Activated T-helper 17 cell treated with anti-CD3 and anti-CD28 coated beads, Interleukin-2, amount 50 U/mL, for 72 hours (primary cell): ENCODE data around the gene CCDC149. TPM values are rescaled to one million over a fixed set of nuclear protein-coding genes. Genes with fewer than 3 reads are reported as not detected.

Source experiments
- ATAC-seq: fragments of 150-1000 bp; cut with Tn5 transposase; replicated peaks from 2 replicates; pipeline ENCODE4 v1.10.0; 2021; ENCODE audit warnings: mild to moderate bottlenecking, moderate library complexity
- H3K27ac Mint-ChIP-seq: one replicate; pipeline ENCODE4 v1.8.0; 2022; ENCODE audit warnings: mixed read lengths
- H3K27me3 Mint-ChIP-seq: one replicate; pipeline ENCODE4 v1.8.0; 2022; ENCODE audit warnings: mixed read lengths
- H3K36me3 Mint-ChIP-seq: one replicate; pipeline ENCODE4 v1.8.0; 2022; ENCODE audit warnings: low read depth, mild to moderate bottlenecking, mixed read lengths
- H3K4me1 Mint-ChIP-seq: one replicate; pipeline ENCODE4 v1.8.0; 2022; ENCODE audit warnings: mixed read lengths
- H3K4me3 Mint-ChIP-seq: one replicate; pipeline ENCODE4 v1.8.0; 2022; ENCODE audit warnings: mild to moderate bottlenecking, mixed read lengths
- H3K9me3 Mint-ChIP-seq: one replicate; pipeline ENCODE4 v1.8.0; 2022; ENCODE audit warnings: mixed read lengths
- total RNA-seq, 2 donors: library from RNA; stranded (reverse); gene quantifications; one replicate each; pipeline ENCODE4 v1.2.3, GENCODE V29; 2022

Gene CCDC149
- total RNA-seq, result not detected

DNA sequence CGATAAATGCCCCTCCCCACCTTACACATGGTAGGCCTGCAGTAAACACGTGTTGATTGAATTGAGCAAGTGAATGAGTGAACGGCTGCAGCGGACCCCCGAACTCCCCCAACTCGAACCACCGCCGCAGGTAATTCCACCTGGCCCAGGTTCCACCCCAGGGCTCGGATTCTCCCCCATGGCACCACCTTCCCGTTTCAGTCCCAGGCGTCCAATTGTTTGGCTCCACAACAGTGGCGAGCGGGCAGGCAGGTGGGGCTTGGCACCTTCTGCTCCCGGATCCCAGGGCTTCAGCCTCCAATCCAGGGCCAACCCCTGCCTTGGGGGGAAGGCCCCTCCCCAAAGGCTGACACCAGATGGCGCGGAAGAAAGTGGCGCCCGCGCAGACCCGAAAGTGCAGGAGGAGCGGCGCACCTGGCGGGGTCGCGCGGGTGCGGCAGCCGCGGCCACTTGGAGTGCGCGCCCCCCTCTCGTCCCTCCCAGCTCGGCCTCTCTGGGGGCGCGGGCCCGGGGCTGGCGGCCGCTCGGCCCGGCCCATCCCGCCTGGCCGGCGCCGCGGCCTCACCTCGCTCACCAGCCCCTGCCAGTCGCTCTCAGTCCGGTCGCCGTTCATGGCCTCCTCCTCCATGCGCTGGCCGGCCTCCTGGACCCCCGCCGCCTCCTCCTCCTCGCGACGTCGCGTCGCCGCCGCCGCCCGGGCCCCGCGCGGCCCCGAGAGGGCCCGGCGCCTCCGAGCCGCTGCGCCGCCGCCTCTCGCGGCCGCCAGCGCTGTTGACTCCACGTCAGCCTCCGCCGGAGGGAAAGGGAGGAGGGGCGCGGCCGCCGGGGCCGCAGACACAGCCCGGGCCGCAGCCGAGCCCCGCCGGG lies at the start of gene CCDC149:
TSS of gene CCDC149 (minus strand) at position 791 of the 867 bp plus-strand sequence. CDS start at position 613, 178 bp downstream.
- Mint-ChIP-seq H3K36me3 (no peaks in the 10 kb centered on the region), H3K27me3 (peaks cover 38% of the 10 kb centered on the region), H3K4me1 (no peaks in the 10 kb centered on the region), H3K4me3 (no peak within 1 kb of the TSS), H3K27ac (no peak within 1 kb of the TSS), H3K9me3 (peaks cover 16% of the 10 kb centered on the region)
- no peak for ATAC-seq

DNA sequence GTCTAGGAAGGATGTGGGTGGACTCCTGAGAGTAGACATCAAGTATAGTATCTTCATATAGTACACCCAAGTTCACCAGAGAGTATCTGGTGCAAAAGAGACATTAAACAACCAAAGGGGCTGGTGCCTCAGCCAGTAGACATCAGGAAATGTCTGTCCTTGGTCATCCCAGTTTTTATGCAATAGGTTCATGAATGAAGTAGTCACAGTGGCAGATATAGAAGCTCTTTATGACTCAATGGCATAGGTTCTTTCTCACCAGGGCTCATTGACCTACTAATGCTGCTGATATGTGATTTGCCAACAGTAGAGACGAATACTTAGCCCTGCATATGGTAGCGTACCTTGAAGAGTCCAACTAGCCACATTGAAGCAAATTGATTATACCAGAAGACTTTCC lies 45.0 kb upstream of the CCDC149 start:
- Mint-ChIP-seq H3K4me1 (no peaks in the 10 kb centered on the region), H3K4me3 (no peak overlapping the region), H3K36me3 (no peaks in the 10 kb centered on the region), H3K27me3 (peaks cover 5% of the 10 kb centered on the region), H3K27ac (no peak overlapping the region), H3K9me3 (peaks cover 5% of the 10 kb centered on the region)
- no peak for ATAC-seq

DNA sequence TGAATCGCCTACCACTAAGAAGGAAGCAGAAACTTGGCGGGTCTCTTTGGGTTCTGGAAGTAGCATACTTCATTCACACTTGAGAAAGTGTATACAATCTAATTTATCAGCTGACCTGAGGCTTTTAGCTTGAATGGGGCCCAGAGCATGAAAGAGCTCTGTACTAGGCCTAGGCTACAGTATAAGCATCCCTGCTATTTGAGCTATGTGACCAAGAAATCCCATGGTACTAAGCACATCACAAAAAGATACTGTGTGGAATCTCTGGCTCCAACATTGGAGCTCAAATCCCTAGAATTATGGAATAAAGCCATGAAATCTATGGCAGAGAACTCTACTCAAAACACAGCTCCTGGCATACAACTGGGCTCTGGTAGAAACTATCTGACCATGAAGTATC lies 43.9 kb upstream of the CCDC149 start:
- ATAC-seq, result no peak
- no peak overlapping the region for H3K27ac Mint-ChIP-seq
- no peak overlapping the region for H3K4me3 Mint-ChIP-seq
- no peaks in the 10 kb centered on the region for H3K36me3 Mint-ChIP-seq
- H3K27me3 Mint-ChIP-seq, result peaks cover 5% of the 10 kb centered on the region
- no peaks in the 10 kb centered on the region for H3K4me1 Mint-ChIP-seq
- peaks cover 5% of the 10 kb centered on the region for H3K9me3 Mint-ChIP-seq

DNA sequence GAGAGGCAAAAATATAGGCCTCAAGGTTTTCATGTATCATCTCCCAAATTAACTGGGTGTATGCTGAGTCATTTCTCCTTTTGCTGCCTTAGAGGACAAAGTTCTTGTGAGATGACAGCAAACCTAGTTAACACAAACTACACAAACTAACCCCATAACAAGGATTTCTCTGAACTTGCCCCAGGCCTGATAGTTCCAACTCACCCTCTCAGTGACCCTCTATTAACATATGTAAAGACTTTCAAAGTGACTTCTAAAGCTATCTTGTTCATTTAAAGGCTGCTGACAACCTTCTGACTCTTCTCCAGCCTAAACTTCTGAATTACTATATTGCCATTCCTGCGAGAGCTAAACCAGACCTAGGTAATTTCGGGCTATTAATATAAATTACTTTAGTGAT lies 43.2 kb upstream of the CCDC149 start:
- ATAC-seq, result no peak
- no peaks in the 10 kb centered on the region for H3K4me1 Mint-ChIP-seq
- peaks cover 5% of the 10 kb centered on the region for H3K9me3 Mint-ChIP-seq
- H3K27me3 Mint-ChIP-seq, result peaks cover 5% of the 10 kb centered on the region
- H3K27ac Mint-ChIP-seq, result no peak overlapping the region
- no peaks in the 10 kb centered on the region for H3K36me3 Mint-ChIP-seq
- H3K4me3 Mint-ChIP-seq, result no peak overlapping the region

DNA sequence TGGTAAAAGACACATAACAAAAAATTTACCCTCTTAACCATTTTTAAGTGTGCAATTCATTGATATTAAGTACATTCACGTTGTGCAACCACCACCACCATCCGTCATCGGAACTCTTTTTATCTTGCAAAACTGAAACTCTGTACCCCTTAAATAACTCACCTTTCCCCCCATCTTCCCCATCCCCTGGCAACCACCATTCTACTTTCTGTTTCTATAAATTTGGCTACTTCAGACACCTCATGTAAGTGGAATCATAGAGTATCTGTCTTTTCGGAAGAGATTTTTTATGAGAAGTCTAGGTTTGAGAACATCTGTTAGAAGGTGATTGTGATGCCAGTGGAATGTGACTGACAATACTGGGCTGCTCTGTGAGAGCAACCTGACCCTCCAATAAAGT lies 39.8 kb upstream of the CCDC149 start:
- Mint-ChIP-seq H3K9me3 (peaks cover 5% of the 10 kb centered on the region), H3K27ac (no peak overlapping the region), H3K4me3 (no peak overlapping the region)

DNA sequence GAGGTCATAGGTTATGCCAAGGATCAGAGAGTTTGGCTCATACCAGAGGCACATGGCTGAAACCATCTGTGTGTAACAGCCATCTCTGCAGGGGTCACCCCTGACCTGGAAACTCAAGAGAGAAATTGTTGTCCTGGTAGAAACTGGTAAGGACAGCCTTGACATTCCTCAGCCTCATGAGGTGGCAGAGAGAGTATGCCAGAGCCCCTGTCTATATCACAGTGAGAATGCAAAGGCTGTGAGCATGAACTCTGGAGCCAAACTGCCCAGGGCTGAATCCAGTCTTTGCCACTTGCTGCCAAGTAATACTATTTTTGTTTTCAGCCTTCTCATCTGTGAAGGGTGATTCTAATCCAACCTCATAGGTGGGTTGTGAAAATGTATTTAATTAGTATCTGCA lies 37.1 kb upstream of the CCDC149 start:
- Mint-ChIP-seq H3K4me3 (no peak overlapping the region), H3K4me1 (no peaks in the 10 kb centered on the region), H3K27me3 (peaks cover 5% of the 10 kb centered on the region), H3K36me3 (no peaks in the 10 kb centered on the region), H3K27ac (no peak overlapping the region), H3K9me3 (peaks cover 5% of the 10 kb centered on the region)
- no peak for ATAC-seq

More for the DNA sequence above, 39.8 kb upstream of the CCDC149 start:
- Mint-ChIP-seq H3K4me1 (no peaks in the 10 kb centered on the region), H3K36me3 (no peaks in the 10 kb centered on the region), H3K27me3 (peaks cover 5% of the 10 kb centered on the region)
- ATAC-seq, result no peak

DNA sequence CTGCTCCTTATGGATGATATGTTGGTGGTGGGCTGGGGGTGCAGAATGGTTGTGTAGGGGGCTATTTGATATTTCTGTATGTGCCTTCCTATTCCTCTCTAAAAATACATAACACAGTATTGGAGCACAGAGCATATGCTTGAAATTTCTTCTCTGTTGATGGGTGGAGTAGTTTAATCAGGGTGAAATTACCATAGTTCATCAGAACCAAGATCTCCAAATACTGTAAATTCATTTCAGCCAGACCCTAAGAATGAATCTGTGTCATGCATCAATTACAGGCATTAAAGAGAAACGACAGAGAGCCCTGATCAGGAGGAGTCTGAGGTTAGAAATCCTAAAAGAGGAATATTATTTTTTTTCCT lies 25.1 kb upstream of the CCDC149 start:
- H3K36me3 Mint-ChIP-seq, result no peaks in the 10 kb centered on the region

DNA sequence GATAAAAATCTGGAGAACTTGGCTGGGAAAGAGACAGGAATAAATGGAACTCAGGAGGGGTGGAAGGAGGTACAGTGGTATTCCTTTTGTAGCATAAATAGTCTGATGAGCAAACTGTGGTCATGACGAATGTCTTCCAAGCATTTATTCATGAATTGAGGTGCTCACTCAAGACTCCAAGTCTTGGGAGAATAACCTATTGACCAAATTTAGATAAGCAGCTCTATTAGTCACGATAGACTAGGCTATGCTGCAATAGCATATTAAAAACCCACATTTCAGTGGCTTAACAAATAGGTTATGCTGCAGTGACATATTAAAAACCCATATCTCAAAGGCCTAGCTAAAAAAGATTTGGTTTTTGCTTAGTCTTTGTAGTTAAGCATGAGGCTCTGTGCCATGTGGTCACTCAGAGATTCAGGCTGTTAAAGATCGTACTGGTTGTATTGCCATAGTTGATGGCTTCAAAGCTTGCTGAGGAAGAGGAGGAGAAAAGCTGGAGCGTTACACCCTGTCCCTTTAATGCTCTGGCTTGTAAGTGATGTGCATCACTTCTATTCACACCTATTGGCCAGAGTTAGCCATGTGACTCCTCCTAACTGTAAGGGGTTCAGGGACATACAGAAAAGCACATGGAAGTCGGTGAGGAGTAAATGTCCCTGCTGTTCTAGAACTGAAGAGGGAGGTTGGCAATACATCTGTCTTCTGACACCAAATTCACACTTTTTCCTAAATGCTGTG lies 24.5 kb upstream of the CCDC149 start:
- no peak for ATAC-seq
- peaks cover 15% of the 10 kb centered on the region for H3K9me3 Mint-ChIP-seq
- H3K27me3 Mint-ChIP-seq, result peaks cover 12% of the 10 kb centered on the region
- no peaks in the 10 kb centered on the region for H3K4me1 Mint-ChIP-seq
- no peaks in the 10 kb centered on the region for H3K36me3 Mint-ChIP-seq
- no peak overlapping the region for H3K27ac Mint-ChIP-seq
- H3K4me3 Mint-ChIP-seq, result no peak overlapping the region

More for the DNA sequence above, 25.1 kb upstream of the CCDC149 start:
- Mint-ChIP-seq H3K4me1 (no peaks in the 10 kb centered on the region), H3K9me3 (peaks cover 15% of the 10 kb centered on the region), H3K27me3 (peaks cover 12% of the 10 kb centered on the region), H3K27ac (no peak overlapping the region), H3K4me3 (no peak overlapping the region)
- no peak for ATAC-seq

DNA sequence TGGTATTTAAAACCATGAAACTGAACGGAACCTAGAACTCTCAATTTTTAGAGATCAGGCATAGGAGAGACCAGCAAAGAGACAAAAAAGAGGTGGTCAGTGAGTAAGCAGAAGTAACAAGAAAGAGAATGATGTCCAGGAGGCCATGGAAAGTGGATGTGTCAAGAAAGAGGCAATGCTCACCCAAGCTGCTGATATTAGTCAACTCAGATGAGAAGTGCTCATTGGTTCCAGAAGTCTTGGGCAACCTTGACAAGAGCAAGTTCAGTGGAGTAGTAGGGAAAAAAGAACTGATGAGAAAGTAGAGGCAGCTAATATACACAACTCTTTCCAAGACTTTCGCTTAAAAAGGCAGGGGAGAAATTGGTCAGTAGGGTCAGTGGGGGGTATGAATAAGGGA lies 23.0 kb upstream of the CCDC149 start:
- no peak for ATAC-seq
- no peaks in the 10 kb centered on the region for H3K36me3 Mint-ChIP-seq

DNA sequence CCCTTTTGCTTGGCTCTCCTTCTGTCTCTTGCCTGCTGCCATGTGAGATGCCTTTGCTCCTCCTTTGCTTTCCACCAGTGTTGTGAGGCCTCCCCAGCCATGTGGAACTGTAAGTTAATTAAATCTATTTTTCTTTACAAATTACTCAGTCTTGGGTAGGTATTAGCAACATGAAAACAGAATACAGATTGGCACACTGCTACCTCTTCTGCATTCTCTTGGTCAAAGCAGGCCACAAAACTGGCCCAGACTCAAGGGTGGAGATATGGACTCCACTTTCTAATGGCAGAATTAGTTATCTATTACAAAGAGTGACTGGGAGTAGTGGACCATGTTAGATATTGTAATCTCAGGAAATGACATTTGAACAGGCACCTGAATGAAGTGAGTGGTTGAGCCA lies 21.5 kb upstream of the CCDC149 start:
- peaks cover 15% of the 10 kb centered on the region for H3K9me3 Mint-ChIP-seq
- no peaks in the 10 kb centered on the region for H3K4me1 Mint-ChIP-seq
- peaks cover 19% of the 10 kb centered on the region for H3K27me3 Mint-ChIP-seq
- H3K4me3 Mint-ChIP-seq, result no peak overlapping the region
- H3K36me3 Mint-ChIP-seq, result no peaks in the 10 kb centered on the region
- ATAC-seq, result no peak
- no peak overlapping the region for H3K27ac Mint-ChIP-seq

More for the DNA sequence above, 23.0 kb upstream of the CCDC149 start:
- no peaks in the 10 kb centered on the region for H3K4me1 Mint-ChIP-seq
- H3K27ac Mint-ChIP-seq, result no peak overlapping the region
- peaks cover 15% of the 10 kb centered on the region for H3K9me3 Mint-ChIP-seq
- H3K27me3 Mint-ChIP-seq, result peaks cover 13% of the 10 kb centered on the region
- H3K4me3 Mint-ChIP-seq, result no peak overlapping the region

DNA sequence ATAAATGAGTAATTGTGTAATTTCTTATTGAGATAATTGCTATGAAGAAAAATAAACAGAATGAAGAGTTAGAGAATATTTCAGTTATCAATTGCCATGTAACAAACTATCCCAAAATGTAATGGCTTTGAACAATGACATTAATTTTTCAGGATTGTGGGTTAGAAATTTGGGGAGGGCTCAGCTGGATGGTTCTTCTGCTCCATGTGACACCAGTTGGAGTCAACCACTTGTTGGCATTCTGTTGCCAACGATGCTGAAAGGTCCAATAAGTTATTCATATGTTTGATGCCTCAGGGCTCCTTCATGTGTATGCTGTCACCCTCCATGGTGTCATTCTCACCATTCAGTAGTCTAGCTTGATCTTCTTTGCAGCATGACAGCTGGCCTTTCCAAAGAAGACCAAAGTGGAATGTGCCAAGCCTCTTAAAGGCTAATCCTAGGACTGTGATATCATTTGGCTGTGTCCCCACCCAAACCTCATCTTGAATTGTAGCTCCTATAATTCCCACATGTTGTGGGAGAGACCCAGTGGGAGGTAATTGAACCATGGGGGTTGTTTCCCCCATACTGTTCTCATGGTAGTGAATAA lies 20.9 kb upstream of the CCDC149 start:
- Mint-ChIP-seq H3K4me1 (no peaks in the 10 kb centered on the region), H3K27ac (no peak overlapping the region), H3K4me3 (no peak overlapping the region), H3K27me3 (peaks cover 20% of the 10 kb centered on the region), H3K36me3 (no peaks in the 10 kb centered on the region), H3K9me3 (peaks cover 15% of the 10 kb centered on the region)
- ATAC-seq, result no peak

DNA sequence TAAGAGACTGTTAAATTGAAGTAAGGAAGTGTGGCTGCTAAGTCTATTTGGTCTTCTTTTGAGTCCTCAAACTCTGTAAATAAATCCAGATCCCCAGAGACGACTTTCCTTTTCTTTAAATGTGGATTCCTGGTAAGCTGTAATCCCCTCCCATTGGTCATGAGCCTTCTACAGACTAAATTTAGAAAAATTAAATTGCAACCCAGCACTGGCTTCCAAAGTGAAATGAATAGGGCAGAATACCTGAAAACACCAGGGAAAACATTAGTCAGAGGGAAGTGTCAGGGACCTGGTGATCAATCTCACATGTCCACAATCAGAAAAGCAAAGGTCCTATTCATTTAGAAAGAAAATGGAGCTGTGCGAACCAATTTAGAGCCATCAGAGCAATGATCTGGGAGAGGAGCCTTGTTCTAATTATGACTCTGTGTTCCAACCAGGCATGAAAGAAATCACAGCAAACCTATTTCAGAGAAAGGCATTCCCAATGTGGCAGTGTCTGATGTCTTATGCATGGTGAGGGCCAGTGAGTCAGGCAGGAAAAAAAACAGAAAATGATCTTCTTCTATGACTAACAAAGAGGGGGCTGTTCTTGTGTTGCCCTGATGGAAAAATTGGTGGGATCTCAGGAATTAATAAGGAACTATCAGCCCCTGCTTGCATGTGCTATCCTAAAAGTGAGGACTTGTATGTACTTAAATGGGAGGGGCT lies 19.8 kb upstream of the CCDC149 start:
- no peak overlapping the region for H3K4me3 Mint-ChIP-seq
- no peak overlapping the region for H3K27ac Mint-ChIP-seq
- ATAC-seq, result no peak
- peaks cover 21% of the 10 kb centered on the region for H3K27me3 Mint-ChIP-seq
- no peaks in the 10 kb centered on the region for H3K4me1 Mint-ChIP-seq
- H3K36me3 Mint-ChIP-seq, result no peaks in the 10 kb centered on the region
- peaks cover 11% of the 10 kb centered on the region for H3K9me3 Mint-ChIP-seq

DNA sequence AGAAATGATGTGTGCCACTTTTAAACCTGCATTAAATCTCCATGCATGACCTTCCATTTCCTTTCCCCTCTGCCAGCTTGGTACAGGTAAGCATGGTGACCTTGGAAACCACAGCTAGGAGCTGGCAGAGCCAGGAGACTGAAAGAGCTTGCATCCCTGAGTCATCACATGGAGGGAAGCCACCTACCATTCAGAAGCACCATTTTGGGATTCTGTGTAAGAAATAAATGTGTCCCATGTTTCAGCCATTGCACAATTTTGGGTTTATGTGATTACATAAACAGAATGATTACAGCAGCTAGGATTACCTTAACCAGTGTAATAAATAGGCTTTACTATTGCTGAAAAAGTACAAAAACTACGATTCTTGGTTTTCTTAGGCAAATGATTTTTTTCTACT lies 17.3 kb upstream of the CCDC149 start:
- no peak overlapping the region for H3K27ac Mint-ChIP-seq
- no peak overlapping the region for H3K4me3 Mint-ChIP-seq
- peaks cover 24% of the 10 kb centered on the region for H3K27me3 Mint-ChIP-seq
- H3K4me1 Mint-ChIP-seq, result no peaks in the 10 kb centered on the region
- H3K36me3 Mint-ChIP-seq, result no peaks in the 10 kb centered on the region
- ATAC-seq, result no peak
- H3K9me3 Mint-ChIP-seq, result peaks cover 7% of the 10 kb centered on the region

DNA sequence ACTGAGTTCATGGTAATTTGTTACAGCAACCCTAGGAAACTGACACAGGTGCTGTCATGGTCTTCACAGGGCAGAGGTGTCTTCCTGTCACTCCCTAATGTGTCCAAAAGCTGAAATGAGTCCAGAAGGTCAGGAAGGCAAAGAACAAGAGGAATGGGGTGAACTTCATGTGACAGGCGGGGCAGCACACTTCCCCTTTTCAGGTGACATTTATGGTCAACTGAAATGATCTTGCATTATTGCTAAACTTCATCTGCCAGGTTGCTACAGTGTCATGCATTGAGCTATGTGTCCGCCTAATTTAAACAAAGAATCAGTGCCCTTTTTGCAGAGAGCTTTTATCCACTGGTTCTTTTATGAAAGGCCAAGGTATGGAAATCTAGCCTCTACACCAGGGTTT lies 15.9 kb upstream of the CCDC149 start:
- H3K4me1 Mint-ChIP-seq, result no peaks in the 10 kb centered on the region
- H3K27ac Mint-ChIP-seq, result no peak overlapping the region
- no peaks in the 10 kb centered on the region for H3K36me3 Mint-ChIP-seq
- H3K9me3 Mint-ChIP-seq, result no peaks in the 10 kb centered on the region
- peaks cover 20% of the 10 kb centered on the region for H3K27me3 Mint-ChIP-seq
- H3K4me3 Mint-ChIP-seq, result no peak overlapping the region
- ATAC-seq, result no peak
